Fibroblast of lung (primary cell): Measurements from ENCODE around the gene LITAF.

Source experiments
- EZH2 ChIP-seq: IDR thresholded peaks from 2 replicates; pipeline ENCODE4 v1.5.1; 2012; ENCODE audit warnings: low read length, control low read depth, mild to moderate bottlenecking; ENCODE audit errors: missing control alignments
- TF ChIP-seq, protein P1 (sequence below), 2 donors: IDR thresholded peaks in 1 of 2; conservative IDR thresholded peaks in 1 of 2; 1 replicate in 1 of 2; 2 replicates in 1 of 2; pipeline ENCODE4 v1.5.1; 2011 to 2012; ENCODE audit warnings: low read length in 2 of 2, control low read depth in 1 of 2, inconsistent platforms in 1 of 2, low read depth in 1 of 2, mild to moderate bottlenecking in 1 of 2

GRCh38 chr16:11565665-11566064, 21.1 kb downstream of the LITAF start:
- TF ChIP-seq, protein P1, sequence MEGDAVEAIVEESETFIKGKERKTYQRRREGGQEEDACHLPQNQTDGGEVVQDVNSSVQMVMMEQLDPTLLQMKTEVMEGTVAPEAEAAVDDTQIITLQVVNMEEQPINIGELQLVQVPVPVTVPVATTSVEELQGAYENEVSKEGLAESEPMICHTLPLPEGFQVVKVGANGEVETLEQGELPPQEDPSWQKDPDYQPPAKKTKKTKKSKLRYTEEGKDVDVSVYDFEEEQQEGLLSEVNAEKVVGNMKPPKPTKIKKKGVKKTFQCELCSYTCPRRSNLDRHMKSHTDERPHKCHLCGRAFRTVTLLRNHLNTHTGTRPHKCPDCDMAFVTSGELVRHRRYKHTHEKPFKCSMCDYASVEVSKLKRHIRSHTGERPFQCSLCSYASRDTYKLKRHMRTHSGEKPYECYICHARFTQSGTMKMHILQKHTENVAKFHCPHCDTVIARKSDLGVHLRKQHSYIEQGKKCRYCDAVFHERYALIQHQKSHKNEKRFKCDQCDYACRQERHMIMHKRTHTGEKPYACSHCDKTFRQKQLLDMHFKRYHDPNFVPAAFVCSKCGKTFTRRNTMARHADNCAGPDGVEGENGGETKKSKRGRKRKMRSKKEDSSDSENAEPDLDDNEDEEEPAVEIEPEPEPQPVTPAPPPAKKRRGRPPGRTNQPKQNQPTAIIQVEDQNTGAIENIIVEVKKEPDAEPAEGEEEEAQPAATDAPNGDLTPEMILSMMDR (conservative IDR thresholded peaks at IDR 0.05 in 1 of 2, IDR thresholded peaks at IDR 0.05 in 1 of 2; ENCODE audit: low read depth in 1 of 2, low read length in 2 of 2), result no peak
- no peak for TF ChIP-seq EZH2
